Stimulated activated CD4-positive, alpha-beta T cell treated with anti-CD3 and anti-CD28 coated beads, Interleukin-15, amount 100 ng/mL, for 1 hour (primary cell): ENCODE results near the gene ELK1.

Source experiments
- DNase-seq, 2 donors: peaks; one replicate each; pipeline ENCODE4 v3.0.0-alpha.2; 2020; ENCODE audit warnings: low read depth in 1 of 2, low spot score in 1 of 2

The ELK1 gene

DNA sequence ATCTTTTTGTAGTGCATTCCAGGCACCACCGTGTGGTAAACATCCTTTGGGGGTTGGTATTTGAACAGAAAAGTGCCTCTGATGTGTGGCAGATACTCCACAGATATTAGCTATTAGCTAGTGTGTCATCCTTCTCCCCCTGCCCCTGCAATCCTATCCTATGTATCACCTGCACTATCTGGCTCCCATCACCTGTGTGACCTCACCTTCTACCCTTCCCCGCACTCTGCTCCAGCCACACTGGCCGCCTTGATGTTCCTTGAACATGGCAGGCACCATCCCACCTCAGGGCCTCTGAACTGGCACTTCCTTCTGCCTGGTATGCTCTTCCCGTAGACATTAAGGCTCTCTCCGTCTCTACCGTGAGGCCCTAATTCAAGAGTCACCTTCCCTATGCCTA is 3.7 kb downstream of the ELK1 start:
- DNase-seq = no peak

DNA sequence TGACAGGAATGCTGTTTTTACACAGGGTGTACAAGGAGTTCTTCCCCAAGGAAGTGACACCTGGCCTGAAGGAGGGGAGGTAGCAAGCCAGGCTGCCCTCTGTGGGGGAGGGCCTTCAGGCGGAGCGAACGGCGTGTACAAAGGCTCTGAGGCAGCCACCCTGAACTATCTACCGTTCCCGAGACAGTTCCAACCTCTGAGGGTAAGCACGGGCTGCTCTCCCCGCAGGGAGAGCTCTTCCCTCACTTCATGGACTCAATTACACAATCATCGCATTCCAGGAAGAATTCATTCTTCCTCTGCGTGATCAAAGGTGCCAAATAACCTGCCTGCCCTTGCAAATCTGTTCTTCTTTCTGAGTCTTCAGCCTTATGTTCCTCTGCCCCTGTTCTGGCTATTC is 4.8 kb downstream of the ELK1 start:
- no peak for DNase-seq

DNA sequence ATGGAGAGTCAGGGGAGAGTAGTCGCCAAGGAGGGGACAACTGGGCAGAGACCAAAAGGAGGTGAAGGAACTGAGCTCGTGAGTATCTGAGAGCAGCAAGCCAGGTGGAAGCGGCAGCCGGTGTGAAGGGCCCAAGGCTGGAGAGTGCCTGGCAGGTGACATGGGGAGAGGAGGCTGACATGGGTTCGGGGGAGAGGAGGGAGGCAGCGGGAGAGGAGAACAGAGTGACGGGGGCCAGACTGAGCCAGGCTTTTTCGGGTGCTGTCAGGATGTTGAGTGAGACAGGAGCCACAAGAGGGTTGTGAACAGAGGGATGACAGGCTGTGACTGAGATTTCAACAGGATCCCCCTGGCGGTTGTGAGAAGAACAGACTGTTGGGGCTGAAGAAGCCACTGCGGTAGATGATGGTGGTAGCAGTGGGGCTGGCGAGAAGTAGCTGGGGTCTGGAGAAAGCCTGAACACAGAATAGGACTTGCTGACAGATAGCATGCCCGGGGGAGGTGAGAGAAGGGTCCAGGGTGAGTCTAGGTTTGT is 5.7 kb downstream of the ELK1 start:
- DNase-seq = no peak

DNA sequence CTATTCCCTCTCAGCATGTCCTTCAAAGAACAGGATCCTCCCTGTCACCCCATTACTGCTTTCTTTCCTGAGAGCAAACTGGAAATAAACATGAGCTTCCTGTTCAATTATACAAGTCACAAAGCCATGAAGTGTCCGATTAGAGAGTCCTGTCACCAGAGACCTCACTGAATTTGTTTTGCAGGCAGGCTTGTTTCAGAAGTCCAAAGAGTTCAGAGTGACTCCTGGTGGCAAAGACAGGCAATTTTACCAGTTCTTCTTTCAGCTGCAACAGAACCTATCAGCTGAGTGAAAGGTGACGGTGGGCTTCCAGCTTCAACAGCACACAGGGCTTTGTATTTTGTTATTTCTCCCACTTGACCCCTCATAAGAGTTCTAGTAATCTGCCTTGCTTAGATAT is 6.4 kb downstream of the ELK1 start:
- no peak for DNase-seq

DNA sequence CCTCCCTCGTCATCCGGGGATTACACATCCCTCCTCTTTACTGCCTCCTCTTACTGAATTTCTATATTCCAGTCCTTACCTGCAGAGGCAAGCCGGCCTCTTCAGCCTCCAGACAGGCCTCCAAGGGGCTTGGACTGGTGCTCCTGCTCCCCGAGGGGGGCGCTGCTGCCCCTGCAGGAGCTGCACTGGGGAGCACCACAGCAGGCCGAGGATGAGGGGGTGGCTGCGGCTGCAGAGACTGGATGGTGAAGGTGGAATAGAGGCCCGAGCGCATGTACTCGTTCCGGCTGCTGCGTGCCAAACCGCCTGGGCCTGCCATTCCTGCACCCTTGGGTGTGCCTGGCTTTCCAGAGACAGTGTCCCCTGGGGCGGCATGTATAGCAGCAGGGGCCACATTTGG is 11.5 kb downstream of the ELK1 start:
- no peak for DNase-seq

DNA sequence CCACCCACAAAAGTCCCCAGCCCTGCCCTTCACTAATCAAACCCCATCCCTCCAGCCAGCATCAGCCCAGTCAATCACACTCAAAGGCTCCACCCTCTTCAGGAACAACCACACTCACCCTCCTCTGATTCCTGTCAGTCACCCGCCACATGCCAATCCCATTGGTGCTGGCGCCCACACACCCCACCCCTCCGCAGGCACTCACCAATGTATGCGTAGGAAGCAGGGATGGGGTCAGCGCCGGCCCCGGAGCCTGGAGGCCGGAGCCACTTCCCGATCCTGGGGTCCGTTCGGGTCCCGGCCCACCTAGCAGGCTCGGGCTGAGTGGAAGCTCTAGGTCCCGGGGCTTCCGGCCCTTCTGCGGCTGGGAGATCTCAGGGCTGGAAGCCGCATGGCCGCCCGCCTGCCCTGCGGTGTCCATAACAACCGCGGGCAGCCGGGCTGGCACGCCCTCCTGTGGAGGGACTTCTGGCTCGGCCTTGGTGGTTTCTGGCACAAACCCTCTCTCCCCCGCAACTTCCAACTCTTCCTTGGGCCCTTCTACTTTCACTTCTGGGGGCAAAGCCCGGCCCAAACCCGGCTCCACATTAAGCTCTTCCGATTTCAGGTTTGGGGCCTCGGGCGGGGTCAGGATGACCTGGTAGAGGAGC is 12.7 kb downstream of the ELK1 start:
- peak in 1 of 2 donors; percentile 20 for DNase-seq

DNA sequence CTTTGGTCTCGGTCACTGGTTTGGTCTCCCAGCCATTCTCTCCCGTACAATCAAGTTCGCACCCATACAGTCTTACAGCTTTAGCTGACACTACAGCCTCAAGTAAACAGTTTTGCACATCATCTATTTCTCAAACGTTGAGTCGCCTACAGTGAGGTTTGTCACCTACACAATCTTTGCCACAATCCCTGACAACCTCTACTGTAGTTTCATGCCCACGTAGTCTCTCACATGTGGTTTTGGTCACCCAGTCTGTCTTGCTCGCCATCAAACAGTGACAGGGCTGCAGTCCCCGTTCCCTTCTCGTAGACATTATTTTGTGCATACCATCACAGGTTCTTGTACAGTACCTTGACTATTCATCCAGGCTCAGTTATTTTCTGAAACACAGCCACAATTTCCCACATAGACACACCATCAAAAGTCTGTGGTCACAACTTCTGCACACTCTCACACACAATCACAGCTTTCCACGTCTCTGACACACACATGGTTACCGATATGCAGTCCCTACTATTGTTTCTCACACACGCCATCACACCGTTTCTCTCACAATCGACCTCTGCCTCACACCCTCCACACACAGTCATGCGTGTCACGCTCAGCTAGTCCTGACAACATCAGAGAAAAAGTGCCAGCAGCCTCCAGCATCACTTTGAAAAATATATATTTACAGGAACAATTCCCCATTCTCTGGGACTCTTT is 15.3 kb downstream of the ELK1 start:
- no peak for DNase-seq

DNA sequence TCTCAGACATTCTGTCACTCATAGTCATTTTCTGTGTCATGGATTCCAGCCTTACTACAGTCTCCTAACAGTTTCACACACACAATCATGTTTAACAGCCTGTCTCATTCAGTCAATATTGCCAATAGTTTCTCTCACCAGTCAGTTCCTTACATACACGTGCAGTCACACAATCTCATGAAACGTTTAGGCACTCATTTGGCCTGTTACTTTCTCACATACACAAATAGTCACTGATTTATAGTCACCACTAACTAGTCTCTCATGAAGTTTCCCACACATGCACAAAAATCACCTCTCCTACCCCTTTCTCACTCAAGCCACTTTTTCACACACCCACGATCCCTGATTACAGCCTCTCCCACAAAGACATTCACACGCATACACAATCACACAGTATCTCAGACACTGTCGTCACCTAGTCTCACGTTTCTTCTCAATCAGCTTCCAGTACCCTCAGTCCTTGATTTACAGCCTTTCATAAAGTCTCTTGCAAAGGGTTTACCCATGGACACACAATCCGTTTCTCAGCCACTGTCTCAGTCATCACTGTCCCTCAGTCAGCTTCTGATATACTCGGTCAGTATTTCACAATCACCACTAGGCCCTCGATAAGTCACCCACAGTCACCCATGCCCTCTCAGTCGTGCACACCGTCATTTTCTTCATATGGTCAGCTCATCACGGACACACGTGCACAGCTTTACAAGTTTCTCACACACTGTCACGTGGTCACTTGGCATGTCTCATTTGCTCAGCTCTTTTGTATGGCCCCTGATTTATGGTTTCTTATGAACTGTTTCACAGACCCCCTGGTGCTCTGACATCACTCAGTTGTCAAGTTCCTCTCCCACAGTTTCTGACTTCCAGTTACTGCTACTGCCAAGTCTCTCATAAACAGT is 16.4 kb downstream of the ELK1 start:
- DNase-seq = no peak

DNA sequence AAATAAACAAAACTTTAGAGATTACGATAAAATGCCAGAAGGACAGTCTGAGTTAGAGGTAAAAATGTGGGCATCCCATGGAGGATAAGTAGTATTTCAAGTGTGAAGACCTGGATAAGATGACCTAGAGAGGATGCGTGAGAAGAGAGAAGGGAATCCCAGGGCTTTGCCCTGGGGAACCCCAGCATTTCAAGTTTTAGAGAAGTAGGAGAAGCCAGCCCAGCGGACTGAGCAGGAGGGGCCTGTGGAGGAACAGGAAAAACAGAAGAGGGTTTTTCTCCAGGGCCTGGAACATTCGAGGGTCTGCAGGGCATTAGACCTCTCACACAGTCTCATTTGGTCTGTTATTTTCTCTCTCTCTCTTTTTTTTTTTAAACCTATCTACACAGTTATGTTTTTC is 17.7 kb downstream of the ELK1 start:
- DNase-seq = no peak

DNA sequence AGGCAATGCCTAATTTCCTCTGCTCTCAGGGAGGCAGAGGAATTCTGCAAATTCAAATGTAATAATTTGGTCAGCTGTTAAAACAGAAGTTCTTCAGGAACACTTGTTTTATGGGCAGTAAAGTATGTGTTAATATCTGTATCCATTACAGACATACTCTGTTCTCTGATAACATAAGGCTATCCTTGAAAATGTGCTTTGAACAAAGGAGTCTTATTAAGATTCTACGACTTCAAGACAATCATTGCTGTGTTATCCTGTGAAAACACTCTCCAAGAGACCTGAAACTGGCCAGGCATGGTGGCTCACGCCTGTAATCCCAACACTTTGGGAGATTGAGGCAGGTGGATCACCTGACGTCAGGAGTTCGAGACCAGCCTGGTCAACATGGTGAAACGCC is 18.7 kb downstream of the ELK1 start:
- no peak for DNase-seq

DNA sequence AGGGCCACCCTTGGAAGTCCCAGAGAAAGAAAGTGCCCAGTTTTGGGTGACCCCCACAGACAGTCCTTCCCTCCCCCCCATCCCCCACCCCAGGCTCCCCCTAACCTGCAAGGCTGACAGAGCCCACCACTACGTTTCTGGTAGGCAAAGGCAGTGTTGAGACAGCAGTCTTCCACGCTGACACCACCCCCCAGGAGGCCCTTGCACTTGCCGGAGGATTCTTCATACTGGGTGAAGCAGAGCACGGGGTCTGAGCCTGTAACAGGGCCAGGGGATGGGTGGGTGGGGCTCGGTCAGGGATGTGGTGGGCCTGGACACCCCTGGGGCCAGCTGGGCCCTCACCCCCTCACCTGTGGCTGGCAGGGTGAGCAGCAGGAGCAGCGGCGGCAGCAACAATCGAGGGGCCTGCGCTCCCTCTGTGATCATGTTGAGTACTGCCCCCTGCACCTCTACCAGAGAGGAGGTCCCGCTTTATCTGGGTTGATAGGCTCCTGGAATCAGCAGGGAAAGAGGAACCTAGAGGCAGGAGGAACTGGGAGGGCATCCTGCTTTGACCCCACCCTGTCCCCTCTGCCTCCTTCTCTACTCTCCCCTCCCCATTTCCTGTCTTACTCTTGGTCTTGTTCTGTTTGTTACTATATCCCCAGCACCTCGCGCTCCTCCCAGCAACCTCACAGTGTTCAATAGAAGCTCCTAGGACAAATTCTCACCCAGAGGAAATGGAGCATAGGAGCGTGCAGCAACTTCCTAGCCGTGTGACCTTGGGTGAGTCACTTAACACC is 20.8 kb downstream of the ELK1 start, which contains the start of gene CFP:
TSS of gene CFP (minus strand) at position 512 of the 782 bp plus-strand sequence. CDS start at position 426, 86 bp downstream.
- DNase-seq = no peak

DNA sequence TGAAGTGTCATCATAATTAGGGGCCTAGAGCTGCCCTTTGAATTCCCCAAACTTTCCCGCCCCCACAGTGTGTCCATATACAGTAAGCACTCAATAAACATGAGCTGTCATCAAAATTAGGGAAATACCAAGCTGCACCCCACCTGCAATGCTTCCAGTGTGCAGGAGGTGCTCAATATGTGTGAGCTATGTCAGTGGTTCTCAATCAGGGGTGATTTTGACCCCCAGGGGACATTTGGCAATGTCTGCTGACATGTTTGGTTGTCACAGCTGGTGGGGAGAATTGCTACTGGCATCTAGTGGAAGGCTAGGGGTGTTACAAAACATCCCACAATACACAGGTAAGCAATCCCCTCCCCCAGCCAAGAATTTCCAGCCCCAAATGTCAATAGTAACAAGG is 21.4 kb downstream of the ELK1 start:
- DNase-seq = no peak

DNA sequence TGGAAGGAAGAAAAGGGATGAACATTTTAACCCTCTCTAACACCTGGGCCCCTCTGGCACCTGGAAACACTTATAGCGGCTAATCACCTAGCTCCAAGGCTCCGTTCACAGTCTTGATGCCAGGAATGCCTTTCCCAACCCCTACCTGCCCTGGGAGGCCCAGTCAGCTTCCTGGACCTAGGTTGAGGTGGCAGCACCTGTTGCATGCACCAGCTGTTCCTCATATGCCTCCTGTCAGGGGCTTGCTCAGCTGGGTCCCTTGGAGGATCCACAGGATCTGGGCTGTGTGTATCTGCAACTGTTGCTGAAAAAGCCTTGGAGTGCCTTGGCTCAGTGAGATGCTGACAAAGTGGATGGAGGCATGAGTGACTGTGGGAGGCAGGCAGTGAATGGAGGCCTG is 25.0 kb downstream of the ELK1 start:
- DNase-seq = no peak

DNA sequence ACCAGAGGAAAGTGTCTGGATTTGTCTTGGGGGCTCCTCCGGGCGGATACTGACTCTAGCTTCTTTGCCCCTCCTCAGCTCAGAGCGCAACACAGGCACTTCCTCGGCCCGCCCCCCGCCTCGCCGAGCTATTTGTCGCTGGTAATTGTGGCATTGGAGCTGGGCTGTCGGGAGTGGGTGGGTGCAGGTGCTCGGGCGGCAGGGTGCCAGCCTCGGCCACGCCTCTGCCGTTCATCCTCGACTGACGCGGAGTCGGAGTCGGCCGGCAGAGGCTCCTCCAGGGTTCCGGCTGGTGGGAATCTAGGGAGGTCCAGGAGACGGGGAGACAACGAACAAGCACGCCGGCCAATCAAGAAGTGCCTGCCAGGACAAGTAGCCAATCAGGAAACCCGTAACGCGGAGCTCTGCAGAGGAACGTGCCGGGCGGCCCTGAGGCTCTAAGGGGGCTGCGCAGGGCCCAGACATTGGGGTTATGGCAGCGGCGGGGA is 26.8 kb downstream of the ELK1 start:
- DNase-seq = peak in 1 of 2 donors; percentile 14

DNA sequence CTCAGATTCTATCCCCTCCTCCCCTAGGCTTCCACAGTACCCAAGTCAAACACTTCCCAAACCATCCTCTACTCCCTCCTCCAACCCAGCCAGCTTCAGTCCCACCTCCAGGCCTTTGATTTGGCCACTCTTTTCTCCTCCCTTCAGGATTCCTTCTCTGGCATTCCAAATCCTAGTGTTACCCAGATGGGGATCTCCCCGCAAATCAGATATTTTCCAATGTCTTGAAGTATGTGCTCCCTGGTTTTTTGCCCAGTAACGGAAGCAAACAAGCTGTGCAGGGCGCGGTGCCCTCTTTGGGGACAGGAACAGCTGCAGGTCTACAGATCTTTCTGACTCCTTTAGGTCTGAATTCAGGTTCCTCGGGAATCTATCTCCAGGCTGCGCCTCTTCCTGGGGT is 28.5 kb downstream of the ELK1 start:
- no peak for DNase-seq

DNA sequence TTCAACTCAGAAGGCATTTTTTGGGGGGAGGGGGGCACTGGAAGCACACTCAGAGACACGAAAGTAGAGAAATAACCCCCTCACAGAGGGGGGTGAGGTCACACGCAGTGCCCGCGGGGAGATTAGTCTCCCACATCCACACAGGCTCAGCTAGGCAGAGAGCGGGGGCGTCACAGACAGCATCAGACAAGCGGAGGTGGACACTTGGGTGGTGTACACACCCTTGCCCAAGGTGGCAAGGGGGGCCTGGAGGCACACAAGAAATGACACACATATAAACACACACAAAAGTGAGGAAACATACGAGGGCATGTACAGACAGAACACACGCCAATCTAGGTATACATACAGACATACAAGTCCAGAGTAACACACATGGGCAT is 30.1 kb downstream of the ELK1 start:
- DNase-seq = no peak

DNA sequence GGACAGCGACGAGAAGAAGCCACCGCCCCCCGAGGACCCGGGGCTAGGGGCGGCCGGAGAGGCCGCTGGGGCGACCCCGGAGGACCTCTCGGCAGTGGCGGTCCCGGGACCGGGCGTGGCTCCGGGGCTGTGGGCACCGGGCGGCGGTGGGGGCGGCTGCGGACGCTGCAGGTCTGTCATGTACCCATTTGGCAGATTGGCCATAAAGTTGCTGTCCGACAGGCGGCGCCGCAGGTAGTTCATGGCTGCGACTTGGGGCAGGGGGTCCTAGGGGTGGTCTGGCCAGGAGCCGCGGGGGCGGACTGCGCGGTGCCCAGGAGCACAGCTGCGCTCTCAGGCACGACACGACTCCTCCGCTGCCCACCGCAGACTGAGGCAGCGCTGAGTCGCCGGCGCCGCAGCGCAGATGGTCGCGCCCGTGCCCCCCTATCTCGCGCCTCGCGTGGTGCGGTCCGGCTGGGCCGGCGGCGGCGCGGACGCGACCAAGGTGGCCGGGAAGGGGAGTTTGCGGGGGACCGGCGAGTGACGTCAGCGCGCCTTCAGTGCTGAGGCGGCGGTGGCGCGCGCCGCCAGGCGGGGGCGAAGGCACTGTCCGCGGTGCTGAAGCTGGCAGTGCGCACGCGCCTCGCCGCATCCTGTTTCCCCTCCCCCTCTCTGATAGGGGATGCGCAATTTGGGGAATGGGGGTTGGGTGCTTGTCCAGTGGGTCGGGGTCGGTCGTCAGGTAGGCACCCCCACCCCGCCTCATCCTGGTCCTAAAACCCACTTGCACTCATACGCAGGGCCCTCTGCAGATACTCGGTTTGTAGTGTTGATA is 30.7 kb downstream of the ELK1 start, which contains the start of gene SYN1:
TSS of gene SYN1 (minus strand) at position 372 of the 817 bp plus-strand sequence. CDS start at position 243, 129 bp downstream.
- DNase-seq = peak; percentile 59 to 68

DNA sequence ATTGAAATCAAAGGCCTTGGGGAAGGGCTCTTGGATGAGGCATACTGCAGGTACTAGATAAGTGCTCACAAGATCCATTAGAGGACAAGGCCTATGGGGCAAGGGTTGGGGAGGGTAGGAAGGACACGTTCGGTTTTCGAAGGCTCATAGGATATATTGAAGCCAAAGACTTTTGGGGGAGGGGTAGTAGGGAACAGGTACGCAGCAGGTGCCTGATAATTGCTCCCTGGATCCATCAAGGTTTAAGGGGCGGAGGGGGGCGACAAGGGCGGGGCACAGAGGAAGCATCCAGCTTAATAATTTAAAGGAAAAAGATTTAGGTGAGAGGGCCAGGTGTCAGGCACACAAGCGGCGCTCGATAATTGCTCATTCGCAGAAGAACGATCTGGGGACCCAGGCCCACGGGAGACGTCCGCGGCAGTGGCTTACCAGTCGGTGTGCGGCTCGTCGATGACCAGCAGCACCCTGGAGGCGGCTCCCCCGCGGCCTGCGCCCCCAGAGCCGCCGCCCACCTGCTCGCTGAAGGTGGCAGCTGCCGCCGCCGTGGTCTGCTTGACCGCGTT is 31.4 kb downstream of the ELK1 start:
- no peak for DNase-seq

DNA sequence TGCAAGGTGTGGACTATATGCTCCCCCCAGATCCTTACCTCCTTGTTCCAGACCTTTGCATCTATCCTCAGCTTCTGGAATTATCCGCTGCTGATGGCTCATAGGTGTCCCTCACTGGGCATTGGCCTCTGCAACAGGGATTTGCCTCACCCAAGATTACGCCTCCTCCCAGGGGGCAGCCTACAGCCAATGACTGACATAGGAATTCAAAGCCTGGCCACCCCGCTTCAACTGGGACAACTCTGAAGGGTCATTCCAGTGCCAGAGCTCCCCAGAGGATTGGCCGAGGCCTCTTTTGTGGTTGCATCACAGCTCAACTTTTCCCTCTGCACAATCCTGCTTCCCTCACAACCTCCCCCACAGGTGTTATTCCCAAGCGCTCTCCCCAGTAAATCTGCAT is 35.7 kb downstream of the ELK1 start:
- no peak for DNase-seq
